Liver (tissue), 9 donors: Measurements from ENCODE around the gene VPS35L. TPM values are rescaled to one million over a fixed set of nuclear protein-coding genes. Genes with fewer than 3 reads are reported as not detected.

Experiments
- DNase-seq: peaks from one replicate; pipeline ENCODE4 v3.0.0-alpha.2; 2017; ENCODE audit warnings: low spot score
- H3K27ac ChIP-seq, 2 donors: one replicate each; pipeline ENCODE4 v1.7.0; 2013; ENCODE audit warnings: inconsistent platforms in 2 of 2, low read length in 2 of 2, control low read depth in 1 of 2, low read depth in 1 of 2, mild to moderate bottlenecking in 1 of 2
- H3K27me3 ChIP-seq, 4 donors: one replicate each; pipeline versions ENCODE4 v1.6.1 to v1.7.0; 2013; ENCODE audit warnings: low read length in 3 of 4, inconsistent platforms in 1 of 4, mild to moderate bottlenecking in 1 of 4, moderate library complexity in 1 of 4; ENCODE audit not compliant: control insufficient read depth in 4 of 4, insufficient read depth in 4 of 4
- H3K36me3 ChIP-seq, 4 donors: one replicate each; pipeline versions ENCODE4 v1.6.1 to v1.7.0; 2013; ENCODE audit warnings: low read length in 3 of 4, mild to moderate bottlenecking in 3 of 4, low read depth in 1 of 4, moderate library complexity in 1 of 4; ENCODE audit not compliant: control insufficient read depth in 4 of 4, insufficient read depth in 3 of 4
- H3K4me1 ChIP-seq, 4 donors: one replicate each; pipeline versions ENCODE4 v1.6.1 to v1.7.0; 2013; ENCODE audit warnings: low read length in 3 of 4, mild to moderate bottlenecking in 3 of 4, moderate library complexity in 1 of 4; ENCODE audit not compliant: control insufficient read depth in 4 of 4, insufficient read depth in 4 of 4
- H3K4me3 ChIP-seq, 3 donors: one replicate each; pipeline versions ENCODE4 v1.6.1 to v1.7.0; 2013; ENCODE audit warnings: low read length in 3 of 3, control low read depth in 1 of 3, low read depth in 1 of 3, mild to moderate bottlenecking in 1 of 3
- H3K9ac ChIP-seq, 2 donors: one replicate each; pipeline ENCODE4 v1.7.0; 2013; ENCODE audit warnings: low read length in 2 of 2, mild to moderate bottlenecking in 2 of 2, moderate library complexity in 2 of 2, control low read depth in 1 of 2, low read depth in 1 of 2
- H3K9me3 ChIP-seq, 4 donors: one replicate each; pipeline versions ENCODE4 v1.6.1 to v1.7.0; 2013; ENCODE audit warnings: low read length in 3 of 4; ENCODE audit not compliant: control insufficient read depth in 4 of 4
- CTCF ChIP-seq: fragments of 150-350 bp; IDR thresholded peaks from 2 replicates; pipeline ENCODE4 v1.5.1; 2017; ENCODE audit warnings: improper control_type of control experiment, low read depth, low read length; ENCODE audit not compliant: missing input control
- EGR1 ChIP-seq, 2 donors: IDR thresholded peaks; 2 replicates each; pipeline ENCODE4 v1.6.1; 2016 to 2018; ENCODE audit warnings: antibody characterized with exemption in 2 of 2, low read depth in 2 of 2
- FOXA1 ChIP-seq: IDR thresholded peaks from 2 replicates; pipeline ENCODE4 v1.6.1; 2016; ENCODE audit warnings: antibody characterized with exemption
- FOXA2 ChIP-seq: IDR thresholded peaks from 2 replicates; pipeline ENCODE4 v1.6.1; 2016; ENCODE audit warnings: antibody characterized with exemption
- GABPA ChIP-seq, 2 donors: IDR thresholded peaks in 1 of 2; conservative IDR thresholded peaks in 1 of 2; 2 replicates each; pipeline ENCODE4 v1.6.1; 2016; ENCODE audit warnings: antibody characterized with exemption in 2 of 2, mild to moderate bottlenecking in 1 of 2, moderate library complexity in 1 of 2
- HNF4A ChIP-seq, 2 donors: conservative IDR thresholded peaks; 2 replicates each; pipeline ENCODE4 v1.6.1; 2016; ENCODE audit warnings: antibody characterized with exemption in 2 of 2, mild to moderate bottlenecking in 2 of 2
- HNF4G ChIP-seq: IDR thresholded peaks from 2 replicates; pipeline ENCODE4 v1.6.1; 2016; ENCODE audit warnings: antibody characterized with exemption
- JUND ChIP-seq, 2 donors: IDR thresholded peaks; 2 replicates each; pipeline ENCODE4 v1.6.1; 2016; ENCODE audit warnings: antibody characterized with exemption in 2 of 2
- NR2F2 ChIP-seq: IDR thresholded peaks from 2 replicates; pipeline ENCODE4 v1.6.1; 2016; ENCODE audit warnings: antibody characterized with exemption
- RAD21 ChIP-seq, 2 donors: IDR thresholded peaks; 2 replicates each; pipeline ENCODE4 v1.6.1; 2016; ENCODE audit warnings: antibody characterized with exemption in 2 of 2, mild to moderate bottlenecking in 2 of 2
- RXRA ChIP-seq, 2 donors: IDR thresholded peaks; 2 replicates each; pipeline ENCODE4 v1.6.1; 2017 to 2018; ENCODE audit warnings: antibody characterized with exemption in 2 of 2, mild to moderate bottlenecking in 1 of 2
- SP1 ChIP-seq: IDR thresholded peaks from 2 replicates; pipeline ENCODE4 v1.6.1; 2018; ENCODE audit warnings: antibody characterized with exemption, mild to moderate bottlenecking
- TAF1 ChIP-seq: conservative IDR thresholded peaks from 2 replicates; pipeline ENCODE4 v1.6.1; 2016; ENCODE audit warnings: antibody characterized with exemption, mild to moderate bottlenecking
- YY1 ChIP-seq: IDR thresholded peaks from 2 replicates; pipeline ENCODE4 v1.6.1; 2016; ENCODE audit warnings: antibody characterized with exemption, mild to moderate bottlenecking
- ZBTB33 ChIP-seq: IDR thresholded peaks from 2 replicates; pipeline ENCODE4 v1.6.1; 2016; ENCODE audit warnings: antibody characterized with exemption
- WGBS: extraction: QIAGEN DNeasy Blood & Tissue Kit; methylation state at CpG from one replicate; pipeline ENCODE4 v1.1.7; 2013; 5-methylcytosine and 5-hydroxymethylcytosine counted together
- polyA plus RNA-seq, 2 donors: library from polyadenylated mRNA; stranded (reverse) in 1 of 2; unstranded in 1 of 2; fragments of 200-250 nt in 1 of 2; fragments of >200 nt in 1 of 2; fragmentation: Nextera tagmentation in 1 of 2; extraction: Ambion mirVana in 1 of 2; gene quantifications; one replicate each; pipeline versions ENCODE4 v1.2.1 to v1.2.3, GENCODE V29; 2013 to 2015
- total RNA-seq, 2 donors: library from RNA; depleted of rRNA; stranded (reverse); fragments of >200 nt; gene quantifications; one replicate each; pipeline ENCODE4 v1.2.3, GENCODE V29; 2014
- TF ChIP-seq, protein P1 (sequence below): IDR thresholded peaks from 2 replicates; pipeline ENCODE4 v1.6.1; 2016; ENCODE audit warnings: antibody characterized with exemption, mild to moderate bottlenecking
- TF ChIP-seq, protein P2 (sequence below): IDR thresholded peaks from 2 replicates; pipeline ENCODE4 v1.6.1; 2016; ENCODE audit warnings: antibody characterized with exemption
- TF ChIP-seq, protein P3 (sequence below): IDR thresholded peaks from 2 replicates; pipeline ENCODE4 v1.6.1; 2016; ENCODE audit warnings: antibody characterized with exemption
- donor health status: healthy.
- donor health status: healthy.
- donor health status: healthy.
- donor health status: healthy.
- donor health status: healthy.

Gene VPS35L
- total and polyA plus RNA-seq, 4 donors: 10.5 to 18.2 (median 15.1) TPM

DNA sequence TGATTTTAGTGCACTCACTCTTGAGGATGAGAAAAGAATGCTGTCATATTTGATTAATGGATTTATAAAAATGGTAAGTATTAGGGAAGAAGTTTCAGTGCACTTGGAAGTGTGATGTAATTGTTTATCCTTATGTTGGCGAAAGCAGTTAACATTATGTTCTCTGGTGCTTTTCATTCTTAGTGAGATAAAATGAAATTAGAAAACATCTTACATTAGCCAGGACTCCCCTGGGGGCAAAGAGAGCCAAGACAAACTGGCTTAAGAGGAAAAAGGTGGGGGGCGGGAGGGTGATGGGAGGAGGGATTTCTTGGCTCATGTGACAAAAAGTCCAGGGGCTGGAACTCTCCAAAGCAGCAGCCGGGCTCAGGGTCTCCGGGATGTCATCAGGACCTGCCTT is 89.4 kb downstream of the VPS35L start:
- H3K4me1 ChIP-seq: peaks cover 0 to 2% (median 0%) of the 10 kb centered on the region in 4 donors
- DNase-seq: no peak
- no peaks in the 10 kb centered on the region for H3K27me3 ChIP-seq
- H3K9ac ChIP-seq: no peak overlapping the region
- no peaks in the 10 kb centered on the region for H3K9me3 ChIP-seq
- no peak overlapping the region for H3K4me3 ChIP-seq
- H3K36me3 ChIP-seq: peaks cover 3 to 18% (median 11%) of the 10 kb centered on the region in 4 donors
- no peak for TF ChIP-seq JUND (IDR thresholded peaks at IDR 0.05)
- TF ChIP-seq ZBTB33: no peak
- TF ChIP-seq NR2F2: no peak
- TF ChIP-seq RXRA (IDR thresholded peaks at IDR 0.05): no peak
- no peak for TF ChIP-seq GABPA (IDR thresholded peaks at IDR 0.05 in 1 of 2, conservative IDR thresholded peaks at IDR 0.05 in 1 of 2)
- TF ChIP-seq, protein P1, sequence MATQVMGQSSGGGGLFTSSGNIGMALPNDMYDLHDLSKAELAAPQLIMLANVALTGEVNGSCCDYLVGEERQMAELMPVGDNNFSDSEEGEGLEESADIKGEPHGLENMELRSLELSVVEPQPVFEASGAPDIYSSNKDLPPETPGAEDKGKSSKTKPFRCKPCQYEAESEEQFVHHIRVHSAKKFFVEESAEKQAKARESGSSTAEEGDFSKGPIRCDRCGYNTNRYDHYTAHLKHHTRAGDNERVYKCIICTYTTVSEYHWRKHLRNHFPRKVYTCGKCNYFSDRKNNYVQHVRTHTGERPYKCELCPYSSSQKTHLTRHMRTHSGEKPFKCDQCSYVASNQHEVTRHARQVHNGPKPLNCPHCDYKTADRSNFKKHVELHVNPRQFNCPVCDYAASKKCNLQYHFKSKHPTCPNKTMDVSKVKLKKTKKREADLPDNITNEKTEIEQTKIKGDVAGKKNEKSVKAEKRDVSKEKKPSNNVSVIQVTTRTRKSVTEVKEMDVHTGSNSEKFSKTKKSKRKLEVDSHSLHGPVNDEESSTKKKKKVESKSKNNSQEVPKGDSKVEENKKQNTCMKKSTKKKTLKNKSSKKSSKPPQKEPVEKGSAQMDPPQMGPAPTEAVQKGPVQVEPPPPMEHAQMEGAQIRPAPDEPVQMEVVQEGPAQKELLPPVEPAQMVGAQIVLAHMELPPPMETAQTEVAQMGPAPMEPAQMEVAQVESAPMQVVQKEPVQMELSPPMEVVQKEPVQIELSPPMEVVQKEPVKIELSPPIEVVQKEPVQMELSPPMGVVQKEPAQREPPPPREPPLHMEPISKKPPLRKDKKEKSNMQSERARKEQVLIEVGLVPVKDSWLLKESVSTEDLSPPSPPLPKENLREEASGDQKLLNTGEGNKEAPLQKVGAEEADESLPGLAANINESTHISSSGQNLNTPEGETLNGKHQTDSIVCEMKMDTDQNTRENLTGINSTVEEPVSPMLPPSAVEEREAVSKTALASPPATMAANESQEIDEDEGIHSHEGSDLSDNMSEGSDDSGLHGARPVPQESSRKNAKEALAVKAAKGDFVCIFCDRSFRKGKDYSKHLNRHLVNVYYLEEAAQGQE: no peak
- no peak for TF ChIP-seq CTCF
- no peak for TF ChIP-seq EGR1 (IDR thresholded peaks at IDR 0.05; ENCODE audit: low read depth in 2 of 2)
- TF ChIP-seq FOXA2: no peak
- no peak for TF ChIP-seq HNF4G
- TF ChIP-seq YY1: no peak
- TF ChIP-seq SP1: no peak
- TF ChIP-seq, protein P2, sequence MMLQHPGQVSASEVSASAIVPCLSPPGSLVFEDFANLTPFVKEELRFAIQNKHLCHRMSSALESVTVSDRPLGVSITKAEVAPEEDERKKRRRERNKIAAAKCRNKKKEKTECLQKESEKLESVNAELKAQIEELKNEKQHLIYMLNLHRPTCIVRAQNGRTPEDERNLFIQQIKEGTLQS: no peak
- no peak for TF ChIP-seq TAF1
- TF ChIP-seq, protein P3, sequence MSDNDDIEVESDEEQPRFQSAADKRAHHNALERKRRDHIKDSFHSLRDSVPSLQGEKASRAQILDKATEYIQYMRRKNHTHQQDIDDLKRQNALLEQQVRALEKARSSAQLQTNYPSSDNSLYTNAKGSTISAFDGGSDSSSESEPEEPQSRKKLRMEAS: no peak
- TF ChIP-seq FOXA1: no peak
- no peak for TF ChIP-seq HNF4A (conservative IDR thresholded peaks at IDR 0.05)
- TF ChIP-seq RAD21 (IDR thresholded peaks at IDR 0.05): no peak
- H3K27ac ChIP-seq: no peak overlapping the region
- WGBS: 85% methylated on average over 4 of the region's 4 CpGs
